ENCODE measurements around the gene PRTFDC1.

Gene PRTFDC1

GRCh38 chr10:24935504-24936292 is 16.7 kb downstream of the PRTFDC1 start:
- no peak for DNase-seq (ENCODE audit: low read depth)
- H3K4me3 ChIP-seq (ENCODE audit: low read depth, low read length): no peak overlapping the region
- no peak for TF ChIP-seq CTCF (IDR thresholded peaks at IDR 0.05; ENCODE audit: low read depth, low read length, missing control alignments)

- TF ChIP-seq CTCF (IDR thresholded peaks at IDR 0.05; ENCODE audit: low read depth, low read length, missing control alignments): no peak
- no peak overlapping the region for H3K4me3 ChIP-seq (ENCODE audit: low read depth, low read length)
- DNase-seq (ENCODE audit: low read depth): no peak
Measured at GRCh38 chr10:24931236-24931635, 21.2 kb downstream of the PRTFDC1 start.

- TF ChIP-seq CTCF (IDR thresholded peaks at IDR 0.05; ENCODE audit: low read depth, low read length, missing control alignments): no peak
- peak; percentile 18 for DNase-seq (ENCODE audit: low read depth)
- H3K4me3 ChIP-seq (ENCODE audit: low read depth, low read length): no peak overlapping the region
Measured at GRCh38 chr10:24930427-24930826, 22.0 kb downstream of the PRTFDC1 start.

GRCh38 chr10:24929904-24930303 is 22.5 kb downstream of the PRTFDC1 start:
- no peak for DNase-seq (ENCODE audit: low read depth)
- TF ChIP-seq CTCF (IDR thresholded peaks at IDR 0.05; ENCODE audit: low read depth, low read length, missing control alignments): no peak
- no peak overlapping the region for H3K4me3 ChIP-seq (ENCODE audit: low read depth, low read length)

- DNase-seq (ENCODE audit: low read depth): no peak
- TF ChIP-seq CTCF (IDR thresholded peaks at IDR 0.05; ENCODE audit: low read depth, low read length, missing control alignments): no peak
Measured at GRCh38 chr10:24929056-24929544, 23.3 kb downstream of the PRTFDC1 start.

GRCh38 chr10:24928163-24928562 is 24.2 kb downstream of the PRTFDC1 start:
- TF ChIP-seq CTCF (IDR thresholded peaks at IDR 0.05; ENCODE audit: low read depth, low read length, missing control alignments): no peak
- no peak for DNase-seq (ENCODE audit: low read depth)
- H3K4me3 ChIP-seq (ENCODE audit: low read depth, low read length): no peak overlapping the region

More at GRCh38 chr10:24929056-24929544, 23.3 kb downstream of the PRTFDC1 start:
- no peak overlapping the region for H3K4me3 ChIP-seq (ENCODE audit: low read depth, low read length)

- H3K4me3 ChIP-seq (ENCODE audit: low read depth, low read length): no peak overlapping the region
- no peak for TF ChIP-seq CTCF (IDR thresholded peaks at IDR 0.05; ENCODE audit: low read depth, low read length, missing control alignments)
- no peak for DNase-seq (ENCODE audit: low read depth)
Measured at GRCh38 chr10:24926557-24926956, 25.8 kb downstream of the PRTFDC1 start.

Measured in GM12864 (cell line).